GM21529 (cell line): ENCODE results near the gene GALNT18.

ENCODE experiments used
- ATAC-seq: cut with Tn5 transposase; IDR thresholded peaks from one replicate; pipeline ENCODE4 v1.9.1; 2021; ENCODE audit not compliant: unreplicated experiment

GALNT18 gene

DNA sequence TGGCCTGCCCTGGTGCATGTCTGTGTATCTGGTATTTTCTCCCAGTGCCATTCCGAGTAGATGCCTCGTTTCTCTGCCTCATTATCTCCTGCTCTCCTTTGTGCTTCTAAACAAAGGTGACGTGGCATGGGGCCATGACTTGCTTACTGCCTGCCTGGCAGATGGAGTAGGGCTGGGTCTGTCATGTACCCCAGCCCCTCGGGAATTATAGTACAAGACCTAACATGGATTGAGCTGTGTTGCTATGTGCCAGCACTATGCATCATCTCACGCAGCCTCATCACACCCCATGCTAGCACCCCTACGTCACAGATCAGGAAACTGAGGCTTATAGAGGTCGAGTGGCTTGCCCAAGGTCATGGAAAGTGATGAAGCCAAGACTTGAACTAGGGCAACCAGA, 88.1 kb downstream of the GALNT18 start:
- no peak for ATAC-seq

DNA sequence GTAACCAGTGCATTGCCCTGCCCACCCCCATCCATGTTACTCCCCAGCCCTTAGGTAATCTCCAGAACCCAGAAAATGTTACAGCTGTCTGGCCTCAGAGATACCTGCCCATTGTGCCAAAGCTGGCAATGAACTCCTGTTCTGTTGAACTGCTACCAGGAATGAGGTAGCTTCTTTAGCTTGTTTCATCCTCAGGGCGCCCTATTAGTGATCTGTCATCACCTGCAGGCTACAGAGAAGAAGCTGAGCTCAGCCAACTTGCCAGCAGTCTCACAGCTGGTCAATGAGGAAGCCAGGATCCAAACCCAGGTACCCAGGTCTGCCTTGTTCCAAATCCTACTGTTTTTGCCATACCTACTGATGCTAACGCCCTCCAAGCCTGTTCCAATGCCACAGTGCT, 88.7 kb downstream of the GALNT18 start:
- no peak for ATAC-seq

- no peak for ATAC-seq
These were observed 89.2 kb downstream of the GALNT18 start for GRCh38 chr11:11532574-11532973.

- no peak for ATAC-seq
These were observed 90.5 kb downstream of the GALNT18 start for GRCh38 chr11:11531131-11531908.

DNA sequence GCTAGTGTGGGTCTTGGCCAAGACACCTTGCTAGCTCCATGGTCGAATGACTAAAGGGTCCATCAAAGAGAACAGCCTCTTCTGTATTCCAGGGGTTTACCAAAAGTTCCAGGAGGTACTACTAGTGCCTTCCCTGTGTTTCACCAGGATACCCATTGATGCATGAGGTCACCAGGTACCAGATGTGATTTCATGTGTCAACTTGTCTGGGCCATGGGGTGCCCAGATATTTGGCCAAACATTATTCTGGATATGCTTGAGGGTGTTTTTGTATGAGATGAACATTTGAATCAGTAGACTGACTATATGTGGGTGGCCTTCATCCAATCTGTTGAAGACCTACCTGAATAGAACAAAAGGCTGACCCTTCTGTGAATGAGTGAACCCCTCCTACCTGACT, 92.8 kb downstream of the GALNT18 start:
- no peak for ATAC-seq

- ATAC-seq = no peak
These were observed 96.5 kb downstream of the GALNT18 start for GRCh38 chr11:11525283-11525682.

DNA sequence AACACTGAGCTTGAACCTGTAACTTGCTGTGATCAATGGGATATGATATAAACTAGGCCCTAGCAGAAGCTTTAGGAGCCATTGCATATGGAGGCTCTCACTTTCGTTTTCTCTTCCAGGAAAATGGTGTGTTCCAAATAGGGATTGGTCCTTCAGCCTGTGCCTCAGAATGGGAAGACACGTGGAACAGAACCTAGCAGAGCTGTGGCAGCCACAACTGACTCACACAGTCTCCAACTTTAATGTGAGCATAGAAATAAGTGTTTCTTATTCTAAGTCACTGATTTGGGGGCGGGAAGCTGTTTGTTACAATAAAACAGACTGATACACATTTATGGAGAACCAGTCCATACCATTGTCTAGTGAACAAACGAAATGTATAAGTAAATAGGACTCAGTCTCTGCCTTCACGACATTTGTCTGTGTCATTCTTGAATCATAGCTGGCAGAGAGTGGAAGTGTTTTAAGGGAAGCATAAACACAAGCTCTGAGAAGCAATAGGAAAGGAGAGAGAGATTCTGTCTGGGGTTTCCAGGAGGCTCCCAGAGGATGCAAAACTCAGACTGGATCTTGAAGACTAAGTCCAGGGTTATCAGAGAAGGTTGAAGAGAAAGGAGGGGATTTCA, 97.3 kb downstream of the GALNT18 start:
- no peak for ATAC-seq

GRCh38 chr11:11522591-11522990, 99.2 kb downstream of the GALNT18 start:
- no peak for ATAC-seq

DNA sequence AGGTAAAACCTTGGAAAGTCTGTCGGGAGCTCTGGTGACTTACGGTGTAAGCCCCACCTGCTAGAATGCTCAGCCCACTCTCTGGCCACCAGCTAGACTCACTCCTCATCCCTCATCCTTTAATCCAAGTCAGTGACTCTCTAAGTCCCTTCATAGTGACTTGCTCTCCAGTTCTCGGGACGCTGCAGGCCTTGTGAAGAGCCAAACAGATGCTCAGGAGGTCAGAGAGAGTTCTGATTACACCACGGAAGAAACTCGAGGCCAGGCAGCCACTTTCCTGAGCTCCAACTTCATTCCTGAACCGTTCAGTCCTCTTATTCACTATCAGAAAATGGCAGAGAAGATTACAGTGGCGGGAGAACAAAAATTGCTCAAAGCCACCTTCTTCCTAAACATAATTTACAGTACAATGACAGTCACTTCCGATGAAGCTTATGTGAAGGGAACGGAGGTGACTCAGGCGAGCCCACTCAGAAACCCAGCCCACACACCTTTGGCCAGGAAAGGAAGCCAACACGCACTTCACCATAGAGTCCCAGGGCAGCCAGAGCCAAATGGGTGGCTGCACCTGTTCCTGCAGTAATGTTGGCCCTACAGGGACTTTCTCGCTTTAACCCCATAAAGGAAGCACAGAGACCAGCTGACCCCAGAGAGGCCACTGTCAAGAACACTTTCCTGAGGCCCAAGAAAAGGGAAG, 100.4 kb downstream of the GALNT18 start:
- ATAC-seq = no peak

DNA sequence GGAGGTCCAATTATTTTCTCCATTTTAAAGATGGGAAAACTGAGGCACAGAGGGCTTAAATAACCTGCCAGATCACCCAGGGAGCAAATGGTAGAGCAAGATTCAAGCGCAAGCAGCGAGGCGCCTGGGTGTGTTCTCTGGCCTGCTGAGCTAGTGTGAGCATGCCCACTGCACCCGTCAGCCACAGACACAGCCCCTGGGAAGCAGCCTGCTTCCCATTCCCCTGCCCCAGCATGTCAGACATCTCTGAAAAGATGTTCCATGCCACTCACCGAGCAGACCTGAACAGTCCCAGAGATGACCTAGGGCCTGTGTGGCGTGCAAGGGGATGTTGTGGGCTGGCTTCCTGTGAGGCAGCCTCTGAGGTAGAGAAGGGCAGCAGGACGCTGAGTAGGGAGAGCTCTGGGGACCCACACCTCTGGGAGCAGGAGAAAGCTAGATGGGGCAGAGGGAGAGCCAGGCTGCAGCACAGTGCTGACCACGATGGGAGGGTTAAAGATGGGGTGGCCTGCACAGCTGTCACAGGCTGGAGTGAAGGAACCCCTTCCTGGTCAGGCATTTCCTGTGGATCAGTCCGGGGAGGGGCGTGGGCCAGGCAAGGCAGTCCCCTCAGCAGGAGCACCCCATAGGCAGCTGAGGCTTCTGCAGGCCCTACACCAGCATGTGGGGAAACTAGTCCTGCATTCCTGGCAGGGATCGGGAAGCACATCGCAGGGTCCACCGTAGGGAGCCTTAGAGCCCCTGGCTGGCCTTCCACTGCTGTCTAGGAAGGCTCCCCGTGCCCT, 101.4 kb downstream of the GALNT18 start:
- ATAC-seq = no peak

- ATAC-seq = no peak
These were observed 102.6 kb downstream of the GALNT18 start for GRCh38 chr11:11519184-11519583.

GRCh38 chr11:11514246-11514645, 107.6 kb downstream of the GALNT18 start:
- ATAC-seq = no peak

DNA sequence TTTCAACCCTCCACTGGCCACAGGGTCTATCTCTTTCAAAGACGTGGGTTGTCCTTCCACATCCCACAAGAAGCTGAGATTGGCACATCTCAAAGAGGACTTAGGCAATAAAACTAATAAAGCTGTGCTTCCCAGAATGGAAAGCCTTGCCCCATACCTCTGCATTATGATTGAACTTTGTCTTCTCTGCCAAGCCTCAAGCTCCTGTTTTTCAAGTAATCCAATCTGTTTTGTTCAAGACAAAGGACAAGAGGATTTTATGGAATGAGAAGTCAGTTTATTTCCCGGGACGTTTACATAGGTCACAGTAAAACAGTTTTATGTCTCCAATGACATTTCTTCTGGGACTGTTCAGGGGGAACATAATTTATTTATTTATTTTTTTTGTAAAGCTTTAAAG, 108.4 kb downstream of the GALNT18 start:
- no peak for ATAC-seq

DNA sequence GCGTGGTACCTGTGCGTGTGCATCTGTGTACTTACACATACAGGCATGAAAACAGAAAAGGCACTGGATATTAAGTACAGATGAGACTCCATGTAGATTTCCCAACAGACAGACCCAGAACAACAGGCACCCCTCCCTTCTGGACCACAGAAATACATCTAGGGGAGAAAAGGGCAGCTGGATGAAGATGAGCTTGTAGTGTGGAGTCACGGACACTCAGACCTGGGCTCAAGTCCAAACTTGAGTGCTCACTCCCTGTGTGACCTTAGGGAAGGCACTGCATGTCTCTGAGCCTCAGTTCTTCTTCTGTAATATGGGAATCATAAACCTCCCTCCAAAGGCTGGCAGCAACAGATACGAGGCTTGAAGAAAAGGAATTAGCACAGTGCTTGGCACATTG, 108.9 kb downstream of the GALNT18 start:
- no peak for ATAC-seq

GRCh38 chr11:11512502-11512901, 109.3 kb downstream of the GALNT18 start:
- ATAC-seq = no peak

DNA sequence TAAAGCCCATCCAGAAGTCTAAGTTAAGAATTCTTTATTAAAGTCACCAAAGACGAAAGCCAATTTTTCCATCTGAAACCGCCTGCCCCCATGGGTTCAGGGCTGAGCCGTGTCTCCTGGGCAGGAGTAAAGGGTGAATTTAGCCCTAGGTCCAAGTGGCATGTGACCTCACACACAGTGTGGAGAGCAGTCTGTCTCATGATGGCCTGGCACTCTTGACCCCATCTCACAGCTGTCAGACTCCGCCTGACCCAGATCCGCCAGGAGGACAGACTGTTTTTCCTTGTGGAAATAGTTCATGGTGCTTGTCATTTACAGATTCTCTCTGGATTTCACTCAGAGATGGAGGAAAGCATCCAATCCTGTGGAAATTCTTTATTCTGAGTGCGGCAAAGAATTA, 109.7 kb downstream of the GALNT18 start:
- ATAC-seq = no peak

DNA sequence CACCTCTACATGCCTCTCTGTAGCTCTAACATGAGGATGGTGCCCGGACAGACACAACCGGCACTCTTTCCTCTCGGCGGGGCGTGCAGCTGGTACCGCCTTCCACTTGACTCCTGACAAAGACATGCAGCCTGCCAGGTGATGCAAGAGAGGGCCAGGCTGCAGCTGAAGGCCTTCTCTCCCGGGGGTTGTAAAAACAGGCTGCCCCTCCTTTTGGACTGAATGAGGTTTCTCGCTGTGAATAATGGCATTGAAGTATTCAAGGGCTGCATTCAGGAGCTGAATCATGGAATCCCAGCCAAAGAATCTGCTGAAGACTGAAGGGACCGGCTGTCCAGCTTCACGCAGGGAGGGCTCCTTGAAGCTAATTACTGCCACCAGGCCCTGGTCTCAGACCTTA, 110.9 kb downstream of the GALNT18 start:
- ATAC-seq = no peak

DNA sequence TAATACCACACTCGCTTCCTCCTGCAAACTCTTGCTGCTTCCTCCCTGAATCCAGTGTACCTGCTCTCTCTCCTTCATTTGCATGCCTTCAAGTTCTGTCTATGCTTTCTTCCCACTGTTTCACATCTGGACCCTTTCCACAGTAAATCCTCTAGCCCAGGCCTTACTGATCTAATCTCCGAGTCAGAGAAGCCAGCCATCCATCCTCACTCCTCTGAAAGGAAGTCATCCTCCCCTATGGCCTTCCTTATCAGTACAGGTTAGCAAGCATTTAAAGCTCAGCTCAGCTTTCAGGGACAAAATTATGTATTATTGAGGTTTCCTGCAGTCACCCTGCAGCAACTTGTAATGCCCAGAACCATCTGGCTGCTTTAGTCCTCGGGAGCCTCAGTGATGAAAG, 116.1 kb downstream of the GALNT18 start:
- ATAC-seq = no peak

- ATAC-seq = no peak
These were observed 116.6 kb downstream of the GALNT18 start for GRCh38 chr11:11505190-11505589.

GRCh38 chr11:11504071-11504470, 117.7 kb downstream of the GALNT18 start:
- ATAC-seq = no peak

GRCh38 chr11:11502263-11502861, 119.4 kb downstream of the GALNT18 start:
- ATAC-seq = no peak
